A673 (cell line): ENCODE measurements around the gene PLXNA3. TPM values are rescaled to one million over a fixed set of nuclear protein-coding genes. Genes with fewer than 3 reads are reported as not detected.

Experiments used
- BruUV-seq: library from RNA; stranded (reverse); fragments of 400-500 nt; replicated peaks from 2 replicates; lab custom pipeline; 2021; lab: Mats Ljungman, UMichigan
- CTCF ChIA-PET: fragments of 300-600 bp; sonication (Branson Sonifier 250); formaldehyde crosslinking; loops from one replicate; lab custom pipeline; 2022; ENCODE audit warnings: antibody characterized with exemption; lab: Charles Lee
- POLR2A ChIA-PET: fragments of 300-600 bp; sonication (Branson Sonifier 250); formaldehyde crosslinking; loops from one replicate; lab custom pipeline; 2022; ENCODE audit warnings: antibody characterized with exemption; ENCODE audit not compliant: low non-redundant PET; lab: Charles Lee
- DNase-seq: peaks from one replicate; pipeline ENCODE4 v3.0.0-alpha.2; 2015; ENCODE audit warnings: low spot score
- H3K27ac ChIP-seq: fragments of 200-600 bp; sonication (generic); 2 replicates; pipeline ENCODE4 v1.5.1; 2016; ENCODE audit warnings: mixed run types, low read depth, mild to moderate bottlenecking, mixed read lengths, antibody characterized with exemption, low read length; ENCODE audit not compliant: poor library complexity, severe bottlenecking
- H3K27me3 ChIP-seq: fragments of 200-600 bp; sonication (generic); replicated peaks from 2 replicates; pipeline ENCODE4 v1.6.1; 2017; ENCODE audit warnings: mixed run types, low read depth, mild to moderate bottlenecking, mixed read lengths, antibody characterized with exemption, low read length; ENCODE audit not compliant: insufficient read depth, poor library complexity
- H3K36me3 ChIP-seq: fragments of 200-600 bp; sonication (generic); 2 replicates; pipeline ENCODE4 v1.6.1; 2016; ENCODE audit warnings: mixed run types, mild to moderate bottlenecking, mixed read lengths, antibody characterized with exemption, low read length; ENCODE audit not compliant: insufficient read depth, poor library complexity, severe bottlenecking
- H3K4me1 ChIP-seq: fragments of 200-600 bp; sonication (generic); 2 replicates; pipeline ENCODE4 v1.6.1; 2017; ENCODE audit warnings: mixed run types, mild to moderate bottlenecking, mixed read lengths, antibody characterized with exemption, low read length; ENCODE audit not compliant: insufficient read depth, poor library complexity, severe bottlenecking
- H3K4me3 ChIP-seq: fragments of 200-600 bp; sonication (generic); 2 replicates; pipeline ENCODE4 v1.5.1; 2016; ENCODE audit warnings: low read depth, mixed run types, mild to moderate bottlenecking, mixed read lengths, low read length; ENCODE audit not compliant: poor library complexity, severe bottlenecking
- H3K9me3 ChIP-seq: fragments of 200-600 bp; sonication (generic); 2 replicates; pipeline ENCODE4 v1.6.1; 2016; ENCODE audit warnings: mixed run types, low read depth, mild to moderate bottlenecking, mixed read lengths, antibody characterized with exemption, low read length; ENCODE audit not compliant: poor library complexity, severe bottlenecking
- CTCF ChIP-seq: fragments of 300-800, 200-600 bp; sonication (generic); conservative IDR thresholded peaks from 2 replicates; pipeline ENCODE4 v1.5.1; 2017; ENCODE audit warnings: low read depth, mild to moderate bottlenecking, antibody characterized with exemption, low read length, moderate library complexity, mixed read lengths
- EZH2 ChIP-seq: fragments of 200-600 bp; sonication (generic); IDR thresholded peaks from 2 replicates; pipeline ENCODE4 v1.6.1; 2017; ENCODE audit warnings: borderline replicate concordance, low read depth, mild to moderate bottlenecking, mixed read lengths, antibody characterized with exemption, low read length; ENCODE audit not compliant: poor library complexity, severe bottlenecking
- intact Hi-C: fragments of 100-400 bp; cut with micrococcal nuclease; formaldehyde crosslinking; loops from one replicate; pipeline ENCODE4 v1.10.0; 2022; ENCODE audit not compliant: unreplicated experiment
- total RNA-seq: library from RNA; stranded (reverse); gene quantifications from 2 replicates; pipeline ENCODE4 v1.2.3, GENCODE V29; 2021

Gene PLXNA3
- total RNA-seq, 1 experiment from 2014 or later = 54.6 TPM

GRCh38 chrX:154473683-154474082 lies 15.6 kb downstream of the PLXNA3 start:
- no peak for DNase-seq
- CTCF ChIA-PET = no interaction called here
- Histone ChIP-seq H3K27me3 (no peaks in the 10 kb centered on the region), H3K4me1 (no peaks in the 10 kb centered on the region), H3K27ac (no peak overlapping the region), H3K36me3 (no peaks in the 10 kb centered on the region), H3K9me3 (no peaks in the 10 kb centered on the region), H3K4me3 (no peak overlapping the region)
- no peak for TF ChIP-seq CTCF
- TF ChIP-seq EZH2 = no peak
- BruUV-seq = no TSS peak
- intact Hi-C loops = no loop called here
- POLR2A ChIA-PET = no interaction called here

GRCh38 chrX:154476821-154477220 lies 18.7 kb downstream of the PLXNA3 start:
- BruUV-seq = no TSS peak
- no peaks in the 10 kb centered on the region for H3K4me1 ChIP-seq
- no peaks in the 10 kb centered on the region for H3K9me3 ChIP-seq
- DNase-seq = no peak
- POLR2A ChIA-PET = no interaction called here
- no peak for TF ChIP-seq EZH2
- TF ChIP-seq CTCF = no peak
- CTCF ChIA-PET = no interaction called here
- intact Hi-C loops = no loop called here
- no peaks in the 10 kb centered on the region for H3K27me3 ChIP-seq
- H3K4me3 ChIP-seq = no peak overlapping the region
- H3K27ac ChIP-seq = no peak overlapping the region
- no peaks in the 10 kb centered on the region for H3K36me3 ChIP-seq

- Histone ChIP-seq H3K27me3 (no peaks in the 10 kb centered on the region), H3K27ac (no peak overlapping the region), H3K4me3 (peak overlapping the region; percentile 55), H3K36me3 (no peaks in the 10 kb centered on the region), H3K4me1 (no peaks in the 10 kb centered on the region), H3K9me3 (no peaks in the 10 kb centered on the region)
- no peak for DNase-seq
- ChIA-PET CTCF (no interaction called here), POLR2A (no interaction called here)
- TF ChIP-seq CTCF (no peak), EZH2 (no peak)
- intact Hi-C loops = no loop called here
- TSS peak; percentile 75 for BruUV-seq
Measured at GRCh38 chrX:154477891-154478477, 19.9 kb downstream of the PLXNA3 start.
